Measurements from ENCODE around the gene CCDC33.

Gene CCDC33

GRCh38 chr15:74369084-74369745, 133.1 kb downstream of the CCDC33 start:
- DNase-seq = no peak

GRCh38 chr15:74369756-74370155, 133.6 kb downstream of the CCDC33 start:
- no peak for DNase-seq

- DNase-seq = no peak
Observed at GRCh38 chr15:74370471-74370870, 134.3 kb downstream of the CCDC33 start.

- no peak for DNase-seq
Observed at GRCh38 chr15:74373056-74373650, 137.0 kb downstream of the CCDC33 start.

GRCh38 chr15:74373731-74374647, 137.9 kb downstream of the CCDC33 start:
- DNase-seq = peak; percentile 82

- no peak for DNase-seq
Observed at GRCh38 chr15:74374648-74375302, 138.6 kb downstream of the CCDC33 start.

- DNase-seq = peak; percentile 72
Observed at GRCh38 chr15:74375303-74375693, 139.2 kb downstream of the CCDC33 start.

GRCh38 chr15:74376226-74376625, 140.1 kb downstream of the CCDC33 start:
- DNase-seq = no peak

- DNase-seq = no peak
Observed at GRCh38 chr15:74376825-74377581, 140.9 kb downstream of the CCDC33 start.

GRCh38 chr15:74377831-74378766, 142.0 kb downstream of the CCDC33 start:
- DNase-seq = no peak

GRCh38 chr15:74378848-74379247, 142.7 kb downstream of the CCDC33 start:
- DNase-seq = peak; percentile 65

- no peak for DNase-seq
Observed at GRCh38 chr15:74380361-74381189, 144.4 kb downstream of the CCDC33 start.

- DNase-seq = no peak
Observed at GRCh38 chr15:74381190-74381453, 145.0 kb downstream of the CCDC33 start.

GRCh38 chr15:74381481-74381880, 145.4 kb downstream of the CCDC33 start:
- no peak for DNase-seq

- DNase-seq = peak; percentile 71
Observed at GRCh38 chr15:74382004-74382816, 146.1 kb downstream of the CCDC33 start.

GRCh38 chr15:74383286-74383685, 147.2 kb downstream of the CCDC33 start:
- DNase-seq = no peak

- DNase-seq = peak; percentile 61
Observed at GRCh38 chr15:74383695-74384565, 147.8 kb downstream of the CCDC33 start.

GRCh38 chr15:74384566-74384880, 148.4 kb downstream of the CCDC33 start:
- DNase-seq = no peak
